ENCODE measurements around the gene PLB1.
"Not testable (repeated sequence)": the region's sequence is repeated elsewhere in the genome, so short reads cannot be mapped to it uniquely, and the experiment has no call there.

Gene PLB1

DNA sequence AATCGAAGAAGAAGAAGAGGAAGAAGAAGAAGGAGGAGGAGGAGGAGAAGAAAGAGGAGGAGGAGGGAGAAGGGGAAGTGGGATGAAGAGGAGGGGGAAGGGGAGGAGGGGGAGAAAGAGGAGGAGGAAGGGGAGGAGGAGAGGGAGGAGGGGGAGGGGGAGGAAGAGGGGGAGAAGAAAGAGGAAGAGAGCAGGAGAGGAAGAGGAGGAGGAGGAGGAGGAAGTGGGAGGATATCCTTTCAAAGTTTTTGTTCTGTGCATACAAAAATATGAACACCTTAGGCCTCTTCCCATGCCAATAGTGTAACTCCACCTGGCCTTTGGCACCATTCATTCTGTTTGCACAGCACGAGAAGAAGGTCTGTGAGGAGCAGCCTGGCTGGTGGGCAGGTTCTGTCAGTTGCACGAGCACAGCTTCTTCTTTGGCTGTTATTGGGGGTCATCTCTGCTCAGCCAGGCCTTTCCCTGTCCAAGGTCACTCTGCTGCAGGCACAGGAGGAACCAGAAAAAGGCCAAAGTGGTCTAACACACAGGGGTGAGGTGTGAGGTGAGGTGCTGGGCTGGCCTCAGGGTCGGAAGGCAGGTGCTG, 25.8 kb upstream of the PLB1 start:
- DNase-seq (ENCODE audit: low spot score), result no peak

DNA sequence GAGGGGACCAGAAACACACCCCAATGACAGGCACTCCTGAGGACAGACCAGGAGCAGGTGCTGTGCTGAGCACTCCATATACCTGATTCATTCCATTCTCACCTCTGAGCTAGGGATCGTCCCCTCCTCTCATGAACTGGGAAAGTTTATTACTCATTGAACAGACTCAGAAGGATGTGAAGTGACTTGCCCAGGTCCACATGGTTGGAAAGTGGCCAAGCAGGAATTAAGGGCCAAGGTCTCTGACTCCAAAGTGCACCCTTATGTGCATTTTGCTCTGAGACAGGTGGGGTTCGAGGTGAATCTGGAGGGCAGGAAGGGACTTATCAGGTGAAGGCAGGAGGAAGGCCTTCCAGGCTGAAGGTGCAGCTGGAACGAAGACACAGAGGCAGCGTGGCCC, 25.1 kb upstream of the PLB1 start:
- no peak for DNase-seq (ENCODE audit: low spot score)

DNA sequence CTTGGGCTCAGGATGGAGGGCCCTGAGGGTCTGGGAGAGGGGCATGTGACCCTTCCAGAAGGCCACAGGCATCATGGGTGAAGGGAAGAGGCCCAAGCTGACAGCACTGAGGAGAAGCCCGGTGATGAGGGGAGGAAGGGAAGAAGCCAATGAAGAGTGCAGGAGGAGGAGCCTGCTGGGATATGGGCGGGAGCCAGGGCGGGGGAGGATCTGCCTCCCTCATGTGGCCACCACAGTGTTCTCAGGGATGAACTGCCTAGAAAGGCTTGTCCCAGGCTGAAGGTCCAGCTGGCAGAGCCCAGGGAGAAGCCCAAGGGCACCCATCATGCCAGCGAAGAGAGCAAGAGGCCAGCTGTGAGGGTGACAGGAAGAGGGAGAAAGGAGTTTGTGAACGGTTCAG, 24.6 kb upstream of the PLB1 start:
- no peak for DNase-seq (ENCODE audit: low spot score)

DNA sequence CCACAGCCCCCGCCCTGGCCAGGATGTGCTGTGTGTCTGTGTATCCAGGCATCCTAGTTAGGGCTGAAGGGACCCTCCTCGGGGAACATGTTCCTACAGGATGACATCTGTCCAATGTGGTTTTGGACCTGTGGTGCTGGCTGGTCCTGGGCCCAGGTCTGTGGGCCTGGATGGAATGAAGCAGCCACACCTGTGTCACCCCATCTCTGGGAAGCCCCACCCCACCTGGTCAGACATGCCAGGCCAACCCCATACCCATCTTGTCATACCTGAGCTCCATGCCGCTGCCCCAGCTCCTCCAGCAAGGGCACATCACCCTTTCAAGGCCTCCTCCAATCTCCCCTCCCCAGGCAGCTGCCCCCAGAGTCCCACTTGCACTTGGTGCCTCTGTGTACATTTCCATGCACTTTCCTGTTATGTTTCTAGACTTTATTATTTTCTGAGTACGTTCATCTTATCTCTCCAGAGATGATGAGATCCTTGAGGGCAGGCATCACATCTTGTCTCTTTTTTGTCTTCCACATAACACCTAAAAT, 24.1 kb upstream of the PLB1 start:
- no peak for DNase-seq (ENCODE audit: low spot score)

DNA sequence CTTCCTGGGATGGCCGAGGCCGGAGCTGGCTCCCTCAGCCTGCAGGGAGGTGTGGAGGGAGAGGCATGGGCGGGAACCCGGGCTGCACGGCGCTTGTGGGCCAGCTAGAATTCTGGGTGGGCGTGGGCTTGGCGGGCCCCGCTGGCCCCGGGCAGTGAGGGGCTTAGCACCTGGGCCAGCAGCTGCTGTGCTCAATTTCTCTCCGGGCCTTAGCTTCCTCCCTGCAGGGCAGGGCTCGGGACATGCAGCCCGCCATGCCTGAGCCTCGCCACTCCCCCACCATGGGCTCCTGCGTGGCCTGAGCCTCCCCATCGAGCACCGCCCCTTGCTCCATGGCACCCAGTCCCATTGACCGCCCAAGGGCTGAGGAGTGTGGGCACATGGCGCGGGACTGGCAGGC, 23.2 kb upstream of the PLB1 start:
- DNase-seq (ENCODE audit: low spot score), result not testable (repeated sequence)

DNA sequence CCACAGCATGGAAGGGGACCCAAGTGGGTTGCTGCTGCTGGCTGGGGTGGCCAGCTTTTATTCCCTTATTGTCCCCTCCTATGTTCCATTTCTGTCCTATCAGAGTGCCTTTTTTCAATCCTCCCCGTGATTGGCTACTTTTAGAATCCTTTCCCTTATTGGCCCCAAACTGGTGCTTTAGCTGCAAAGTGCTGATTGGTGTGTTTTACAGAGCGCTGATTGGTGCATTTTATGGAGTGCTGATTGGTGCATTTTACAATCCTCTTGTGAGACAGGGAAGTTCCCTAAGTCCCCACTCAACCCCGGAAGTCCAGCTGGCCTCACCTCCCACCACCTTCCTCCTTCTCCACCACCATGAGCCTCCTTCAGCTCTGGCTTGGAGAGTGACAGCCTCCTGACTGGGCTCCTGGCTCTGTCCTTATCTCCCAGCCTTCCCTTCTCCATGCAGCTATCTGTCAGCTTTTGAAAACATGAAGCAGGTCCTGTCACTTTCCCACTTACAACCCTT, 20.7 kb upstream of the PLB1 start:
- DNase-seq (ENCODE audit: low spot score), result no peak

DNA sequence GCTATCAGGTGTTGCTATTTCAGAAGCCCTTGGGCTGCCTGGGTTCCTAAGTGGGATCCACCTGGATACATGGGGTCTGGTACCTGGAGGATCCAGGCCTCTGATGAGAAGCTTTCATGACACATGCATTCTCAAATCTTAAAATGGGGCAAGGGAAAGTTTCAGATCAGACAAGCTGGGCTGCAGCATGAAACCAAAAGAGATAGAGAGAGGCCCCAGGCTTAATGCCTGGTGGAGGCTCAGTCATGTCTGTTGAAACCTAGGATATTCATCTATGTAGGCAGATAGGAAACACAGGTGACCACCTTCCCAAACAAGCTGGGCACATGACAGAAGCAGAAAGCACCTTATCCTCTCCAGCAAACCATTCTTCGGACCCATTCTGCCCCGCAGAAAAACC, 18.8 kb upstream of the PLB1 start:
- DNase-seq (ENCODE audit: low spot score), result no peak

DNA sequence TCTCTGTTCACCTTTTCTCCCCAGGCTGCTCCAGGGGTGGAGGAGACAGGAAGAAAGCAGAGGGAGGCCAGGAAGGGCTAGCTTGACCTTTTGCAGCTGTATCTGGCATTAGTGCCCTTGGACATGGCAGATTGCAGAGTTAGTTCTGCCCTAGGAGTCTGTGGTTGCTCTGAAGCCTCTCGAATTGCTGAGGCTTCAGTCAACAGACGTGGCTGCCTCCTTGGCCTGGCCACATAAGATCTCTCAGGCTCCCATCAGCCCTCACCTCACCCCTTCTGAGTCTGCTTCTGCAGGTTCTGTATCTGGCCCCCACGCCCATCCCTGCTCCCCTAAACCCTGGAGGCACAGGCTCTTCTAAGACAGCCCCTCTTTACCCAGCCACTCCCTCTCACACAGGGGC, 18.2 kb upstream of the PLB1 start:
- DNase-seq (ENCODE audit: low spot score), result no peak

DNA sequence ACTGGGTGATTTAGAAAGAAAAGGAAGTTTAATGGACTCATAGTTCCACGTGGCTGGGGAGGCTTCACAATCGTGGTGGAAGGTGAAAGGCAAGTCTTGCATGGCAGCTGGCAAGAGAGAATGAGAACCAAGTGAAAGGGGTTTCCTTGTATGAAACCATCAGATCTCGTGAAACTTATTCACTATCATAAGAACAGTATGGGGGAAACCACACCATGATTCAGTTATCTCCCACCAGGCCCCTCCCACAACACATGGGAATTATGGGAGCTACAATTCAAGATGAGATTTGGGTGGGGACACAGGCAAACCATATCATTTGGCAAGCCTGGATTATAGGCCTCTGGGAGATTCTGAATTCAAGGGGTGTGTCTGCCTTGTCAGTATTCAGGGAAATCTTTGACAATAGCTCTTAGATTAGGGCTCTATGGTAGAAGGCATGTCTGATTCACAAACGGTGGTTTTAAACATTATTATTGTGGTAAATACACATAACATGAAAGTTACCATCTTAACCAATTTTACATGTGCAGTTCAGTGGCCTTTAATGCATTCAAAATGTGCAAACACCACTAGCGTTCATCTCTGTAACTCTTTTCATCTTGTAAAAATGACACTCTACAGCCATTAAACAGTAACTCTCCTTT, 15.3 kb upstream of the PLB1 start:
- DNase-seq (ENCODE audit: low spot score), result no peak

DNA sequence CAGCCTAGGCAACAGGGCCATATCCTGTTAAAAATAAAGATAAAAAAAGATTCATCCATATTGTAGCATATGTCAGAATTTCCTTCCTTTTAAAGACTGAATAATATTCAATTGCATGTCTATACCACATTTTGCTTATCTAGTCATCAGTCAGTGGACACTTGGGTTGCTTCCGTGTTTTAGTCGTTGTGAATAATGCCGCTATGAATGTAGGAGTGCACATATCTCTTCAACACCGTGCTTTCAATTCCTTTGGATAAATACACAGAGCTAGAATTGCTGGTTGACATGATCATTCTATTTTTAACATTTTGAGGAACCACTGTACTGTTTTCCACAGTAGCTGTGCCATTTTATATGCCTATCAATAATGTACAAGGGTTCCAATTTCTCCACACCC, 14.0 kb upstream of the PLB1 start:
- DNase-seq (ENCODE audit: low spot score), result no peak

DNA sequence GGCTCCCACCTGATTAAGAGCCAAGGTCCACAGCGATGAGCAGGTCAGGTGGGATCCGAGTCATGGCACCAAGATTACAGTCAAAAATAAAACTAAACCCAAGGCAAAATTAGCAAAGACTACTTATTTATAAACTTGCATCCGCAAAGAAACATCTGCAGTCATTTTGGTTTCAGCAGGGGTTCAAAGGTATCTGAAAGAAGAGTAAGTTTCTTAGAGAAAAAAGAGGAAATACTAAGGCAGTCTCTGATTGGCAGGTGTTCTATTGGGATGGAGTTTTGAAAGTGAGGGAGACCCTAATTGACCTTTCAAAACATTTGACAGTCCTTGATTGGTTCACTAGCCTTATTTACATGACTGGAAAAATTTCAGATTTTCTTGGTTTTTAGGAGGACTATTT, 11.0 kb upstream of the PLB1 start:
- no peak for DNase-seq (ENCODE audit: low spot score)

DNA sequence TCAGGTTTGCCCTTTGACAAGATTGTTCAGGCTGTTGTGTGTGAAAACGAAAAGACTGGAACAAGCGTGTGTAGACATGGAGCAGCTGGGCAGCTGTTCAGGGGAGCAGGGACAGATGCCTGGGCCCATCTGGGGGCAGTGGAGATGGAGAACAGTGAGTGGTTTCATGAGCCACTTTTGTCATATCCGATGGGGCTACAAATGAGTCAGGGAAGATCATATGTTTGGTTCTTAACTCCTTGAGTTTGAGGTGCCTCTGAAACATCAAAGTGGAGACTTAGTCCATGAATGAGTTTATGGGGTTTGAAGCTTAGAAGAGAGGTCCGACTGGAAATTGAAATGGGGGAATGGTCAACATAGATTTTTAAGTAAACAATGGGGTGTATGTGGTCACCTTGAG, 9.3 kb upstream of the PLB1 start:
- no peak for DNase-seq (ENCODE audit: low spot score)

DNA sequence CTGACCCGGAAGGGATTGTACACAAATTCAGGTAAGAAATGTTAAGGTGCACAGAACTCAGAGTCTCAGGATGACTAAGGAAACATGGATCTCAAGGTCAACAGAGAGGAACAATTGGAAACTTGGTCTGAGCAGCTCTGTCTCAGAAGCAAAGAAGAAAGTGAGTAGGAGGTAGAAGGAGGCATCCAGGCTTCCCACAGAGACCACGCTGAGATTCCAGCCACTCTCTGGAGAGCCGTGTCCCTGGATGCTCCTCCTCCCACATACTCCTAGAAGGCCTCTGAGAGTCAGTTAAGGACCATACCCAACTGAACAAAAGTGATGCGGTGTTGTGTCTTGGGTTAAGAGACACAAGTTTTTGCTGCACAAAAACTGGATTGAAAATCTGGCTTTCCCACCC, 8.6 kb upstream of the PLB1 start:
- no peak for DNase-seq (ENCODE audit: low spot score)

DNA sequence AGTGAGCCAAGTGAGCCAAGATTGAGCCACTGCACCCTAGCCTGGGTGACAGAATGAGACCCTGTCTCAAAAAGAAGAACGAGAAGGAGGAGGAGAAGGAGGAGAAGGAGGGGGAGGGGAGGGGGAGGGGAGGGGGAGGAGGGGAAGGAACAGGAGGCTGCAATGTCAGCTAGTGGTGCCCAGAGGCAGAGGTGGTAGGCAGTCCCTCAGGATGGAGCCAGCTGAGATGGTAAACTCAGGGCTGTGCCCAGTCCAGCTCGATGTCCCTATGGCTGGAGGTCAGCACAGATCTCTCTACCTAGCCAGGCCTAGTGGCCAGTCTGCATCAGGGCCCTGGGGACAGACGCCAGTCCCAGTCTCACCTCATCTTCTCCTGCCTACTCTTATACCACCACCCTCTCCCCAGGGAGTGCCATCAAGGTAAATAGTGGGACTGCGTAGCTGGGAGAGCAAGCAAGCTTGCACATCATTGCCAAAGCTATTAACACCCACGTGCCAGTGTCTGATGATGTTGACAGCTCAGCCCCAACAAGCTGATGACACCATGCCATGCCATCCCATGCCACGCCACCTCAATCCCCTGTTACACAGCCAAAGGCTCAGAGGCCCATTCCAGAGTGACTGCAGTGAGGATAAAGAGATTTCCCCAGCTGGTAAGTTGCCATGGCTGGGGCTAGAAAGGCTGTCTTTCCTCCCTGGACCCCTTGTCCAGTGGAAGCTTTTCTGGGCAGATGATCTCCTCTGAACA, 7.6 kb upstream of the PLB1 start:
- no peak for DNase-seq (ENCODE audit: low spot score)

DNA sequence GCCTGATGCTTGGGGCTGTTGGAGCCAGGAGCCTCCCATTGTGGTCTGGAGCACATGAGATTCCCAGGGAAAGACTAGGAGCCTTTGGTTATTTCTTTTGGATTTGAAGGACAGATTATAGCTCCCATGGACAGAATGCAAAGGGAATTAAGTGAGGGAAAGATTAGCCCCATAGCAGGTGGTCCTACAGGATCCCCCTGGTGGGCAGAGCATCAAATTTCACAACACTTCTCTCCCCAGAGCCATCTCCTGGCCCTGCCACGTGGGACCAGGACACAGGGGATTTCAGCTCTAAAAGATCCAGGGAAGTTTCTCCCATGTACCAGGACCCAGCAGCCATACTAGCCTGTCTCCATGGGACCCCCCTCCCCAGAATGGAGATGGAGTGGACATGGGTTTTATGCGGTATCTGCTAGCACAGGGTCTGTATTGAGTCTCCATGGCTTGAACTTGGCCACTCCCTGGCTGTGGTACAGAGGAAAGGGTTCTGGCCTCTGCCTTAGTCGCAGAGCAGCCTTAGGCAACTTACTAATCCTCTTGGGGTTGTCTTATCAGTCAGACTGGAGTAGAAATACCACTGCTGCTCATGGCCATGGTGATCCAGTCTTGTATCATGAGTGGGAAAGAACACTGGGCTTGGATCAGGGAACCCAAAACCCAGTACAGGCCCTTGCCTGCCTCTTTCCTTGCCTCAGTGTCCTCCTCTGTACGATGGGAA, 6.8 kb upstream of the PLB1 start:
- no peak for DNase-seq (ENCODE audit: low spot score)

DNA sequence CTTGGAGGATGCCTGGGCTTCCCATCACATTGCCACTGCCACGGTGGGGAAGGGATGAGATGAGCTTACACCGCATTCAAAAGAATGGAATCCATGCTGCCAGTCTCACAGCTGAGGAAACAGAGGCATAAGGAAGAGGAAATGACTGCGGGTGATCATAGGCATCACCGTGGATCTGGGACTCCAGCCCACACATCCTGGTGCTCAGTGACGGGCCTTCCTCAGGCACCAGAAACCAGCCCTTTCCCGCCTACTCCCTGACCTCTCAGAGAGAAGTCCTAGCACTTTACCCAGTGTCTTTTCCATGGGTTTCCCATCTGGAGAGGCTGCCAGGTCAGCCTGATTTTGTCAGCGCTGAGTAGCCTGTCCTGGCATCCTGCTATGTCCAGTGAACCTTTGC, 5.3 kb upstream of the PLB1 start:
- no peak for DNase-seq (ENCODE audit: low spot score)

DNA sequence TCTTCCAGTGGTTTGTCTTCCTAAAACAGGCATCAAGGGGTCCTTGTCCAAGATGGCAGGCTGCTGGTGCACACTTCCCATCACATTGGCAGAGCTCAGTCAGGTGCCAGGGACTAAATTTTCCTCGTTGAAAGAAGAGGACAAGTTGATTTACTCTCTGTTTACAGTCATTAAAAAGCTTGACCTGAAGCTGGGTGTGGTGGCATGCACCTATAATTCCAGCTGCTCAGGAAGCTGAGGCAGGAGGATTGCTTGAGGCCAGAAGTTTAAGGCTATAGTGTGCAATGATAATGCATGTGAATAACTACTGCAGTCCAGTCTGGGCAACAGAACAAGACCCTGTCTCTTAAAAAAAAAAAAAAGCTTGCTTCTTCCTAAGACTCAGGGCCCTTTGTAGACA, 3.6 kb upstream of the PLB1 start:
- DNase-seq (ENCODE audit: low spot score), result no peak

DNA sequence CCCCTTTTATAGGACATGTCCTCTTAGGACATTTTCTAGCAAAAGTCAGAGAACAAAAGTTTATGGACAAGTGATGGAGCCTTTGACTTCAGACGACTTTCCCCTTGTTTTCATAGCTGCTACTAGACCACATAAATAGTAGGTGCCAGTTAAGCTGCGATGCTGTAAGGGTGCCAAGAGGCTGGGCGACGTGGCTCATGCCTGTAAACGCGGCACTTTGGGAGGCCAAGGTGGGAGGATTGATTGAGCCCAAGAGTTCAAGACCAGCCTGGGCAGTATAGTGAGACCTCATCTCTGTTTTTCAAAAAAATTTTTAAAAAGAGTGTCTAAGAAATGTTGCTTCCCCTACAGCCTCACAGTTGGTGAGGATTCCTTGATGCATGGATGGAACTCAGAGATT, 2.2 kb upstream of the PLB1 start:
- no peak for DNase-seq (ENCODE audit: low spot score)

DNA sequence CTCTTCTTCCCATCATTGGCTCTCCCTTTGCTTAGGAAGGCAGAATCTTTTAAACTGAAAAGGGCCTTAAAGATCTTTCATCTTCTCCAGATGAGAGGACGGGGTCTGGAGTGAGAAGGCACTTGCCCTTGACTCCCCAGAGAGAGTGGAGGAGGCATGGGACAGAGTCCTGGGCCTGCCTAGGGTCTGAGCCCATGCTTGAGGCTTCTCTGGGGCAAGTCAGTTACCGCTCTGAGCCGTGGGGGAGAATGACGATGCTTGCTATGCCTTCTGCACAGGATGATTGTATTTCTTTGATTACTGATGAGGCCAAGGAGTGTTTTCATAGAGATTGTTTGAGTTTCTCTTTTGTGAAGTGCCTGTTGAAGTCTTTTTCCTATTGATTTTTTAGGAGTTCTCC, 921 bp downstream of the PLB1 start:
- no peak for DNase-seq (ENCODE audit: low spot score)

DNA sequence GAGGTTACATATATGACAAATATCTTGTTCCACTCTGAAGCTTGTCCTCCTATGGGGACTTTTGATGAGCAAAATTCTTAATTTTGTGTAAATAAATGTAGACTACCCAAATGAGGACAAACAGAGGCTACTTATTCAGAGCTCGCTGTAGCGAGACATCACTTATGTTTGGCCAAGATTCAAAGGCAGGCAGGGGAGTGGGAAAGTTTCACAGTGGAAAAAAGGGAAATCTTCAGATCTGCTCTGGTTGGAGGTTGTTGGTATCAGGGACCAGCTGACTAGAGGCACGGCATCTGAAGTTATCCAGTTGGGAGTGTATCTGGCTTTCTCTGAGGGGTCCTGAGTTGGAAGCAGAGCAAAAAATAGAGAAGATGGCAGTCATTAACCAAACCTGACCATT, 1.3 kb downstream of the PLB1 start:
- no peak for DNase-seq (ENCODE audit: low spot score)

DNA sequence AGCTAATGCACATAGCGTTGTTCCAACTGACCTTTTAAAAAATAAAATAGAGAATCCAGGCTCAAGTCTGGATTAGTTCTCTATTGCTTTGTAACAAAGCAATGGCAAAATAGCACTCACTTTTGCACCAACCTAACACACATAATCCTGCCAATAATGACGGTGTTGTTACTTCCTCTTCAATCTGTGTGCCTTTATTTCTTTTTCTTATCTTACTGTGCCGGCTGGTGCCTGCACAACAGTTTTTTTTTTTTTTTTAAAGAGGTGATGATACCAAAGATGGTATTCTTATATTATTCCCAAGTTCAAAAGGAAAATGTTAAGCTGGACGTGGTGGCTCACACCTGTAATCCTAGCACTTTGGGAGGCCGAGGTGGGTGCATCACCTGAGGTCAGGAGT, 3.4 kb downstream of the PLB1 start:
- DNase-seq (ENCODE audit: low spot score), result no peak

DNA sequence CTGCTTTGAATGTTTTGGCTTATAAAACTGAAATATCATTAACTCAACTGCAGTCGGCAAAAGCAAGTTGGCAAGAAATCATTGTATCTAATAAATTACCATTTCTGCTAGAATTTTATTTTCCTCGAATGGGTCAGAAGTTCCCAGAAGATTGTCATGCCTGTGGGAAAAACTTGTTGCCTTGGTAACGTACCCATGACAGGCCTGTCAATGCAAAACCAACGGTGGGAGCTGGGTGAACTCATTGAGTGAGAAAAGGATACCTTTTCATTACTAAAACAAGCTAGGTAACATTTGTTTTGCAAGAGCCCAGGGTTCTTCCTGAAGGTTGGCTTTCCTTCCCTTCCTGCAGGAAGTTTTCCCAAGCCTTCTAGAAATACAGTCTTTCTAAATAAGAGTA, 9.5 kb downstream of the PLB1 start:
- no peak for DNase-seq (ENCODE audit: low spot score)
